Dermis microvascular lymphatic vessel endothelial cell (primary cell): ENCODE results near the gene HTRA3. TPM values are rescaled to one million over a fixed set of nuclear protein-coding genes. Genes with fewer than 3 reads are reported as not detected.

ENCODE experiments used
- DNase-seq, 2 donors: peaks; one replicate each; pipeline versions ENCODE4 v3.0.0 to v3.0.0-alpha.2; 2010; ENCODE audit warnings: low read depth in 2 of 2
- total RNA-seq: library from RNA; depleted of rRNA; stranded (reverse); fragments of >200 nt; gene quantifications from 2 replicates; pipeline ENCODE4 v1.2.1, GENCODE V29; 2014

The HTRA3 gene
- total RNA-seq, 1 donor from 2014 or later, result 1.4 TPM

DNA sequence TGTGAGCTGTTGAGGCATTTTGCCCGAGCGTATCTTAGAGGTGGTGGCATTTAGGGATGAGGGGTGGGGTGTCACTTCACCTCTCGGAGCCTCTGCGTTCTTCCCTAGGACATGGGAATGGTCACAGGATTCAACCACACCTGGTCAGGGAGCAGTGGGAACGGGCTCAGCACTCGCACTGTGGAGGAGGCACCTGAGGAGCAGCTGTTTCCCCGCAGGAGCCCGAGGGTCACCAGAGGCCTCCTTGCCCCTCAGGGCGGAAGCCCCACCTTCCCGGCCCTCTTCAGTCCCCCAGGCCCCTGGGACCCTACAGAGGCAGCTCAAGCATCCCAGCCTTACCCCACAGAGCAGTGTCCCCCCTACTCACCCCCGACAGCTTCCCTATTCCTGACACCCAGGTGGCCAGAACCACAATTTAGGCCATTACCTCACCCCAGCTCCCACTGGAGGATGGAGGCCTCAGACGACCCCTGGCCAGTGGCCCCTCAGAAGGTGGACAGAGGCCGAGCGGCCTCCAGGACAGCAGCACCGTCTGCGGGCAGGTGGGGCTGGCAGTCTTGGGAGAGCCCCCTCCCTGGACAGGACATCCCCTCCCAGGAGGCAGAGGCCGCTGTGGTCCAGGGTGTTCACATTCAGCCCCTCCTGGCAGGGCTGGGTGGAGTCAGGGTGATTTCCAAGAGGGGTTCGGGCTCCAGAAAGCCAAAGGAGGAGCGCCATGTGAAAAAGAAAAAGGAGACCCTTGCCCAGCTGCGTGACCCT is 4.2 kb upstream of the HTRA3 start:
- no peak for DNase-seq

DNA sequence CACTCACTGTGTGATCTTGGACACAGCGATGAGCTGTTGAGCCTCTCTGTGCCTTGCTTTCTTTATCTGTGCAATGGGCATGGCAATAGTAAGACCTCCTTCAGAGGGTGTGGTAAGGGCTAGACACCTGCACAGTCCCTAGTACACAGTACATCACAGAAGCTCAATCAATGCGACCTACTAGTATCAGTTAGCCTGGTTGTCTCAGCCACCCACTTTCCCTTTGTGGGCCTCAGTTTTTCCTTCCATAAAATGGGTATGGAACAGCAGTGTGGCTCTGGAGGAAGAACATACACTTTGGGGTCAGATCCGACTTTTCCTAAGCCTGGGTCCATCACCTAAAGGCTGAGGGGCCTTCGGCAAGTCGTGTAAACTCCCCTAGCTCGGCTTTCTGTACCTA is 3.5 kb upstream of the HTRA3 start:
- DNase-seq, result no peak

DNA sequence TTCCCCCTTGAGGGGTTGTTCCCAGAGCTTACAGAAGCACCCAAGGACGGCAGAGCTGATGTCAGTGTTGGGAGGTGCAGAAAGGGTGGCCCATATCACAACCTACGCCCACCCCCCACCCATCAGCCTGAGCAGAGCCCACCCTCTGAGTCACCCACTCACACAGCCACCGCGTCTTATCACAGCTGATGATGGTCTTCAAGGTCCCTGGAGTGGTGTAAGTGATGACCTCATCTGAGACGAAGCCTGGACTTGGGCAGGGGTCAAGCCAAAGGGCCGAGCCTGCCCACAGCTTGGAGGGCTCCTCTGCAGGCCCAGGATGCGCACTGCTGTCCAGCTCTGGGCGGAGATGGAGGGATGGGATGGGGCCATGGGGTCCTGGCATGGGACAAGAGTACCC is 3.0 kb upstream of the HTRA3 start:
- no peak for DNase-seq

DNA sequence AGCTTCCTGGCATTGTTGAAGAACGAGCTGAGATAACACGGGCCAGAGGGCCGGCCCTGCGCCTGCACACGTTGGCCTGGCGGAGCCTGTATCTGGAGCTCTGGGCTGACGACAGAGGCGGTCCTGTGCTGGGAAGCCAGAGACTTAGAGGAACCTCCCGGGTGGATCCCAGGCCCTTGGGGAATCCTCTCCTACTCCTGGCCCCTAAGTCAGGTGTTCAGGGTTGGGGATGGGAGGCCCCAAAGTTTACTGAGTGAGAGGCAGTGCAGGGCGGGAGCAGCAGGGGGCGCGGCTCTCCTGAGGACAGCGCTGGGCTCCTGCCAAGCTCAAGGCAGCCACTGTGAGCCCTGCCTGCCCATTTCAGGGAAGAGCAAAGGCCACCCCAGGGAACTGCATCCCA is 2.5 kb upstream of the HTRA3 start:
- DNase-seq, result peak; percentile 23 to 76

DNA sequence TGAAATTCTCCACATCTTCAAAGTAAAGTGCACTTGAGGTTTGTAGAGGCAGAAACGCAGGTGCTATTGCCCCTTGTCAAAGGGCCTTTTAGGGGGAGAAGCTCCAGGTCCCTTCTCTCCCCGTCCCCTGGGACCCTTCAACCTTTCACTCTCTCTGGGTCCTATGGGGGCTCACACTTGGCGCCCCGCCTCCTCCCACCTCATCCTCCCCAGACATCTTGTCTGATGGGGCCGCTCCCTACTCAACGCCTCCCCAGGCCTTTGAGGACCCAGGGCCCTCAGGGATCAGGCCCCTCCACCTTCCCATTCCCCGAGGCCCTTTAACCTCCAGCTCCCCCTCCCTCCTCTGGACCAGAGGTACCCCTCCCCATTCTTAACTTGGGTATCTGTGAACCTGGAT is 1.3 kb upstream of the HTRA3 start:
- DNase-seq, result no peak

DNA sequence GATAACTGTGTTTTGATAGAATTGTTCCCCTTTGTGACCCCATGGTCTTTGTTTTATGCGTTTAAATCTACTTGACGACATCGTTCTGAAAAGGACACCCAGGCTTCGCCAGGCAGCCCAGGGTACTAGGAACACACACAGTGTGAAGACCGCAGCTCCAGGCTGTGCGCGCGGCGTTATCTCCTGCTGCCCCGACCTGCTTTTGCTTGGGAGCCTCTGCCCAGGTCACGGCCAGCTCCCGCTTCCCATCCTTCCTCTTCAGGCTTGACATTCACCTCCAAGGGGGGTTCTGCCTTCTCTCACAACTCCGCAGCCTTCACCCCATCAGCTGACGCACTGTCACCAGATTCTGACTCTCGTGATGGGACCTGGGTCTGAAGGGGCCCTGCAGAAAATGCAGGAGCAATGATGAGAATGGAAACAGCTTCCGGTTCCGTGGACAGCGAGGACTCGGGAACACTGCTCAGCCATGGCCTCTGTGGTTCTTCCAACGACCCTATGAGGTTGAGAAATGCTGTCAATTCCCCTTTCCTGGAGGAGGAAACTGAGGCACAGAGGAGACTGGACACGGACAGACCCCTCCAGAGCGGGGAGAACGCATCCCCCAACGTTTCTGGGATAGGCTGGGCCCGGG is 536 bp upstream of the HTRA3 start:
- DNase-seq, result no peak

- no peak for DNase-seq
Measured at GRCh38 chr4:8270418-8270771, 841 bp downstream of the HTRA3 start.

DNA sequence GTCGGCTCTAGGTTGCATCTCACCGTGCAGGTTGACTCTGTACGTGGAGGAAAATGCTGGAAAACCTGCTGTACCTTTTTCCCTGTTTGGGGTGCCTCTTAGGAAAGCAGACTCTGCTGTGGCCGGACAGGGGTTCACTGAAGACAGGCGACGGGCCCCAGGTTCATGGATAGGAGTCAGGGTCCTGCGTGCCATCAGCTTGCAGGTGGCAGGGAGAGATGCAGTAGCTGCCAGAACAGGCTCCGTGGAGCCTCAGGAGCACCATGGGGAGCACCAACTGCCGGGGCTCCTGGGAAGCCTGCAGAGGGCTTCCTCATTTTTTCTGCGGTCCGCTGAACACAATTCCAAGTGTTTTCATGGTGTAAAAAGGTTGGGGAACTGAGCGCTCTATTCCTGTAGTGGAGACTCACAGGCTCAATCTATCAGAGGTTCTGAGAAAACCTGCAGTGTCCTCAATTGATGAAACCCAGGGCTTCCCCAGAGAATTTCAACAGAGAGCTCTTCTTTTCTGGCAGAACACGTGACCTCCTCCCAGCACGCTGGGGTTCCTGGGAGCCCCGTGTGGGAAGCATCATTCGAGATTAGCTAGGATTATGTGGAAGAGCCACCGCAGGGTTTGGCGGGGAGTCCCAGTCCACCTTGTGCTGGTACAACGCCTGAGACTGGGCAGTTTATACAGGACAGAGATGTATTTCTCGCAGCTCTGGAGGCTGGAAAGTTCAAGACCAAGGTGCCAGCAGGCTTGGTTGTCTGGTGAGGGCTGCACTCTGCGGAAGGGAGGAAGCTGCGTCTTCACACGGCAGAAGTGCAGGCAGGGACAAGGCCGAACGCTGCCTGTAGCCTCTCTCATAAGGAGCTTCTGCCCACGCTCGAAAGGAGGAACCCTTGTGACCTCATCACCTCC is 1.6 kb downstream of the HTRA3 start:
- DNase-seq, result no peak

- no peak for DNase-seq
Measured at GRCh38 chr4:8271821-8272220, 2.3 kb downstream of the HTRA3 start.

- DNase-seq, result peak; percentile 36 to 70
Measured at GRCh38 chr4:8272472-8273428, 3.2 kb downstream of the HTRA3 start.

DNA sequence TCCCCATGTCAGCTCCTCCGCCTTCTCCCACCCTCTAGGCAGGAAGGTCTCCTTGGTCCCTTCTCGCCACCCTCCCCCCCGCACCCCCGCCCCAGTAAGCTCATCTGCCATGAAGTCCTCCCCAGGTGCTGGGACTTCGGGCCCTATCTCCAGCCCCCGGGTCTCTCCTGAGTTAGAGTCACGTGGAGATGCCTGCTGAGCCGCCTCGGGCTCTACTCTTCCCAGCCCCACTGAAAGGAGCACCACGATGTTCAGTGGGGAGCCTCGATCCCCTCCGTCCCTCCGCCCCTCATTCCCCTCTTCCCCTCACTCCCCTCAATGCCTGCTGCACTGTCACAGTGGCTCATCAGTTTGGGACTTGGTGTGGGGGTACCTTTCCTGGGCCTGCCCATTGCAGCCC is 3.9 kb downstream of the HTRA3 start:
- DNase-seq, result no peak

GRCh38 chr4:8274066-8274652 is 4.6 kb downstream of the HTRA3 start:
- DNase-seq, result no peak

- DNase-seq, result no peak
Measured at GRCh38 chr4:8274765-8275547, 5.4 kb downstream of the HTRA3 start.

- no peak for DNase-seq
Measured at GRCh38 chr4:8275548-8275910, 6.0 kb downstream of the HTRA3 start.

- DNase-seq, result no peak
Measured at GRCh38 chr4:8276358-8277240, 7.0 kb downstream of the HTRA3 start.

DNA sequence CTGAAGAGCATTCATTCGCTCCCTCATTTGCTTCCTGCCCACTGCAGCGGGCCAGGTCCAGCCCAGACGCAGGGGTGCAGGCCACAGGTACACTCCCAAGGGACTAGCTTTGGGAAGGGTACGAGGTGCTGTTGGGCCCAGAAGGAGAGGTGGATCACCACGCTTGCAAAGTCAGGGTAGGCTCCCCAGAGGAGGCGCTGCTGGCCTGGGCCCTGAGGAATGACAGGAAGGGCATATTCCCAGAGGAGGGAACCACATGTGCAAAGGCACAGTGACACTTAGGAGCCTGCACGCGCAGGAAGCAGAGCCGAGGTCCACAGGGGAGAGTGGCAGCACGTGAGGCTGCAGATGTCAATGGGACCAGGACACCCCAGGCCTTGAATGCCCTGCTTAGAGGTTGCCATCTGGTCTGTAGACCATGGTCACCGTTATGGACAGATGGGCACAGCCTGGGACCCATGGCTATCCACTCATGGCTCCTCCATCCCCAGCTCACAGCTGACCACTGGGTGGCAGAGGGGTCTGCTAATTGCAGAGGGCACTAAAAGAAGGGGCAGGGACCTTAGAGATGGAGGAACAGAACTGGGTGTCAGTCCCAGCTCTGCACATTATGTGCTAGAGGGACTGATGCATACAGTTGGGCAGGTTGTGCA is 7.9 kb downstream of the HTRA3 start:
- no peak for DNase-seq

GRCh38 chr4:8278009-8278395 is 8.4 kb downstream of the HTRA3 start:
- no peak for DNase-seq

DNA sequence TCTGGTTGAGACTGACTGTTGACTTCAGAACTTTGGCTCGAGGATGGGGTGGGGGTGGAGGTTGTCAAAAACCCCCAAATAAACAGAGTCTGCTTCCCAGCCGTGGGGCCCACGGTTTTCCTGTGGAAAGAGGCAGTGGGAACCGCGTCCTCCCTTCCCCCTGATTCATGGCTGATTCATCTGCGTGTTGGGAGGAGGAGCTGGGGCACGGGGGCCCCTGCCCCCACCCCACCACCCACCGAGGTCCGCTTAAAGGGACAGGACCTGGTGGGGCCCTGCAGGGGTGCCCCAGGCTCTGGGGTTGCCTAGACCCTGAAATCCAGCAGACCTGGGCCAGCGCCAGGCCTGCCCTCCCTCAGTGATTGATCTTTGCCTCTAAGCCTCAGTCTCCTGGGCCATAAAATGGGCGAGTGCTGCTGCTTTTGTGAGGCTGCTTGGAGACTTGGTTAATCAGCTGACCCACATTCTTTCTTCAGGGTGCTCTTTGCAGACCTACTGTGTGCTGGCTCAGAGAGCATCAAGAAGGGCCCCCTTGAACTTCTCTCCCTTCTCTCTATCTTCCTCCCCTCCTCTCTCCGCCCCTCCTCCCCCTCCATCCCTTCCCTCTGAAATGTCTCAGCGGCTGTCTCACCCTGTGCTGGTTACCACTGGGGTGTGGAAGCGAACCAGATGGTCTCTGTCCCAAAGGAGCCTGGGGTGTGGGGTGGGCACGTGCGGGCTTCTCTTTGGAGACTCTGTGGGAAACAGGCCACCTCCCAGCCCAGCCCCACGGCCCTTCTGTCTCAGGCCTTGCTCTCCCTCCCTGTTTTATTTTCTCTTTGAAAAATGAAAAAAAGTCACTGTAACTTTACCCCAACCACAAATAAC is 9.1 kb downstream of the HTRA3 start:
- peak in 1 of 2 donors; percentile 91 for DNase-seq
